Measurements from ENCODE around the gene GRM4. TPM values are rescaled to one million over a fixed set of nuclear protein-coding genes. Genes with fewer than 3 reads are reported as not detected.

GRM4 gene
- total and polyA plus RNA-seq, 4 donors = not detected

GRCh38 chr6:34015586-34015985, 130.3 kb downstream of the GRM4 start:
- 83% methylated on average over 6 of the region's 6 CpGs for WGBS
- no peaks in the 10 kb centered on the region for H3K36me3 ChIP-seq (ENCODE audit: control insufficient read depth in 4 of 4, insufficient read depth in 3 of 4, low read depth in 1 of 4, low read length in 3 of 4)
- no peak overlapping the region for H3K4me3 ChIP-seq (ENCODE audit: low read depth in 1 of 3, low read length in 3 of 3)
- DNase-seq (ENCODE audit: low spot score) = no peak
- no peaks in the 10 kb centered on the region for H3K9me3 ChIP-seq (ENCODE audit: control insufficient read depth in 4 of 4, low read length in 3 of 4)
- no peak for TF ChIP-seq RAD21 (IDR thresholded peaks at IDR 0.05)
- TF ChIP-seq ATF3 (IDR thresholded peaks at IDR 0.05) = no peak
- TF ChIP-seq TAF1 (conservative IDR thresholded peaks at IDR 0.05) = no peak
- no peak for TF ChIP-seq CTCF (IDR thresholded peaks at IDR 0.05; ENCODE audit: low read depth, low read length, missing input control)
- no peak for TF ChIP-seq MAX (IDR thresholded peaks at IDR 0.05)
- no peak for TF ChIP-seq FOXA1 (IDR thresholded peaks at IDR 0.05)
- TF ChIP-seq HNF4G (IDR thresholded peaks at IDR 0.05) = no peak
- no peak for TF ChIP-seq EGR1 (IDR thresholded peaks at IDR 0.05; ENCODE audit: low read depth in 2 of 2)
- no peak for TF ChIP-seq HNF4A (conservative IDR thresholded peaks at IDR 0.05)
- TF ChIP-seq JUND (IDR thresholded peaks at IDR 0.05) = no peak
- no peak for TF ChIP-seq ZBTB33 (IDR thresholded peaks at IDR 0.05)
- TF ChIP-seq REST (IDR thresholded peaks at IDR 0.05) = no peak
- no peak for TF ChIP-seq RXRA (IDR thresholded peaks at IDR 0.05)
- TF ChIP-seq NR2F2 (IDR thresholded peaks at IDR 0.05) = no peak
- TF ChIP-seq FOXA2 (IDR thresholded peaks at IDR 0.05) = no peak
- H3K27me3 ChIP-seq (ENCODE audit: control insufficient read depth in 4 of 4, insufficient read depth in 4 of 4, low read length in 3 of 4) = no peaks in the 10 kb centered on the region
- no peak overlapping the region for H3K27ac ChIP-seq (ENCODE audit: low read depth in 1 of 2, low read length in 2 of 2)
- no peak overlapping the region for H3K9ac ChIP-seq (ENCODE audit: low read depth in 1 of 2, low read length in 2 of 2)
- no peaks in the 10 kb centered on the region for H3K4me1 ChIP-seq (ENCODE audit: control insufficient read depth in 4 of 4, insufficient read depth in 4 of 4, low read length in 3 of 4)

- H3K4me3 ChIP-seq (ENCODE audit: low read depth in 1 of 3, low read length in 3 of 3) = no peak overlapping the region
- TF ChIP-seq FOXA2 (IDR thresholded peaks at IDR 0.05) (no peak), EGR1 (IDR thresholded peaks at IDR 0.05; ENCODE audit: low read depth in 2 of 2) (no peak), YY1 (IDR thresholded peaks at IDR 0.05) (no peak), MAX (IDR thresholded peaks at IDR 0.05) (no peak), ATF3 (IDR thresholded peaks at IDR 0.05) (no peak)
- H3K9ac ChIP-seq (ENCODE audit: low read depth in 1 of 2, low read length in 2 of 2) = no peak overlapping the region
- DNase-seq (ENCODE audit: low spot score) = no peak
- no peaks in the 10 kb centered on the region for H3K27me3 ChIP-seq (ENCODE audit: control insufficient read depth in 4 of 4, insufficient read depth in 4 of 4, low read length in 3 of 4)
- H3K9me3 ChIP-seq (ENCODE audit: control insufficient read depth in 4 of 4, low read length in 3 of 4) = peaks cover 0 to 4% (median 0%) of the 10 kb centered on the region in 4 donors
- H3K27ac ChIP-seq (ENCODE audit: low read depth in 1 of 2, low read length in 2 of 2) = no peak overlapping the region
- H3K4me1 ChIP-seq (ENCODE audit: control insufficient read depth in 4 of 4, insufficient read depth in 4 of 4, low read length in 3 of 4) = no peaks in the 10 kb centered on the region
- 61% methylated on average over 5 of the region's 5 CpGs for WGBS
- no peaks in the 10 kb centered on the region for H3K36me3 ChIP-seq (ENCODE audit: control insufficient read depth in 4 of 4, insufficient read depth in 3 of 4, low read depth in 1 of 4, low read length in 3 of 4)
These were observed 134.6 kb downstream of the GRM4 start for GRCh38 chr6:34011264-34011663.
